Cerebellar cortex (tissue), 1 donor: Measurements from ENCODE around the gene RPL26.
"Not testable (repeated sequence)": the region's sequence is repeated elsewhere in the genome, so short reads cannot be mapped to it uniquely, and the experiment has no call there.

Source experiments
- DNase-seq: peaks from one replicate; pipeline ENCODE4 v3.0.0-alpha.2; 2015; ENCODE audit warnings: low spot score

RPL26 gene

DNA sequence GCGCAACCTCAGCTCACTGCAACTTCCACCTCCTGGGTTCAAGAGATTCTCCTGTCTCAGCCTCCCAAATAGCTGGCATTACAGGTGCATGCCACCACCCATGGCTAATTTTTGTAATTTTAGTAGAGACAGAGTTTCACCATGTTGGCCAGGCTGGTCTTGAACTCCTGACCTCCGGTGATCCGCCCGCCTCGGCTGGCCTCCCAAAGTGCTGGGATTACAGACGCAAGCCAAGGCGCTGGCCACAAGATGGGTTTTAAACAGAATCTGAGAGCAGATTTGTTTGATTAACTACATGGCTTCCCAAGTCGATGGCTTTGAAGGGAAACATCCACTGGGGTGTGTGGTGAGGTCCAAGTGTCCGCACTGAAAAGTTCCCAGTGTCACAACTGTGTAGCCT, 11.5 kb upstream of the RPL26 start:
- DNase-seq: not testable (repeated sequence)

DNA sequence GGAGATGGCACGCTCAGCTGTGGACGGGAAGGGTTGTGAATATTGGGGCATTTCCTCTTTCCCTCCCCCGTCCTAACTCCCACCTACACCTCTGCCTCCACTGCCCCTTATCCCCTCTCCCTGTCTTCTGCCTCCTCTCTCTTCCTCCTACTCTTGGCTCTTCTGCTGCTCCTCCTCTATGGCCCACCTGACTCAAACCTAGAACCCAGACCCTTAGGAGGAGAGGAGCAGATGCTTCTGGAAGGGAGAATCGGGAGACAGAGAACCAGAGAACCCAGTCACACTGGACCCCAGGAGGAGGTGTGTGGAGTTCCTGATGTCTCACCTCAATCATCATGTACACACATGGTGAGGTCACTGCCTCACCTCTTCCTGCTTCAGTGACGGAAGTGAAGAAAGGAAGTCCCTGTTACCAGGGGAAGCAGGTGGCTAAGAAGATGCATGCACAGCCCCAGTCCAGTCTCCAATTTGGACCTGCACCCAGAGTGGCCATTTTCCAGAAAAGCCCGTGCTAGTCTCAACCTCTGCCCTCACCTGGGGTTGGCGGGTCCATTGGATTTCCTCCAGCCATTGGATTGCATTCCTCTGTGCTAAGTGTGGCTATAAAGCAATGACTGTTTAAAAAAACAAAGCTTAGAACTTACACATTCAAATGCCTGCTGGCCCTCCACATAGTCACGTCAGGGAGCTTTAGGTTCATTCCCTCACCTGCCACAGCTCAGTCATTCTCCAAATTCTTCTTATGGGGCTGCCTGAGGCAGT, 10.7 kb upstream of the RPL26 start:
- DNase-seq: no peak

DNA sequence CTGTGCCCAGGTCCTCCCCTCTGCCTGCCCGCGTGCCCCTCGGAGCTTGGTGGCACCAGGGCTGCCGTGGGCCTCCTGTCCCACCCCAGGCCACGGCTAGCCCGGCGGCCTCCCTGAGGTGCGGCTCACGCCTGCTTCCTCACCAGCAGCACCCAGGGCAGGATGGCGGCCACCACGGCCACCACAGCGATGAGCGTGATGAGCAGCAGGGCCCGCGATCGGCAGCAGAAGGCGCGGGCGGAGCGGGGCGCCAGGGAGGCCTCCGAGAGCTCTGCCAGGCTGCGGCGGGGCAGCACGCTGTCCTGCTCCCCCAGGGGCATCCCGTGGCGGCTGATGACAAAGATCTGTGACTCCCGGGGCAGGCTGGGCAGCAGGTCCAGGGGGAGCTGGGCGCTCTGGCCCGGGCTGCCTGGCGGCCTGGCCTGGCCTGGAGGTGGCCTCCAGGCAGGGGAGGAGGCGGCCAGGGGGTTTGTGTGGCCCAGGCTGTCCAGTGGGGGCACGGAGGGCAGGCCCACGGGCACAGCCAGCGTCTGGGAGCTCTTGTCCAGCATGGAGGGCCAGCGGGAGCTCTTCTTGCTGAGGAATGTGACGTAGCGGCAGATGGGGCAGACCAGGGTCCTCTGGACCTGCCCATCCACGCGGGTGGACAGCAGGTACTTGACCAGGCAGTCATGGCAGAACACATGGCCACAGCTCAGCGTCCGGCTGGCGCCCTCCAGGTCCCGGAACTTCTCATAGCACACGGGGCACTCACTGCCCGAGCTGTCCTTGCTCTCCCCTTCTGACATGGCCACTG, 9.9 kb upstream of the RPL26 start:
- no peak for DNase-seq

DNA sequence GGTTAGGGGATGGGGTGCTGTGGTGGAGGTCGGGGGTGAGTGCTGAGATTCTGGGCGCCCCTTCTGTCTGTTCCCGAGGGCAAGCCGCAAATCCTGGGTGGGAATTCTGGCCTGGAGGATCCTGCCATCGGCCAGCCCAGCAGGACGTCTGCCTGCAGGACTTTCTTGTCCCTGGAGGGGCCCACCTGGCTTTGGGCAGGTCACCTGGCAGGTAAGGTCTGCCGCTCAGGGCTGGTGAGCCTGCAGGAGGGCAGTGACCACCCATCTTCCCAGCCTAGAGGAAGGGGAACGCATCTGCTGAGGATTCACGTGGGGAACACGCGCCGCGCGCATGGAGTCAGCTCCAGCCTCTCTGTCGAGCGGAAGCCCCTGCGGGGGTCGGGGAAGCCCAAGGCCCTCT, 9.3 kb upstream of the RPL26 start:
- DNase-seq: no peak

DNA sequence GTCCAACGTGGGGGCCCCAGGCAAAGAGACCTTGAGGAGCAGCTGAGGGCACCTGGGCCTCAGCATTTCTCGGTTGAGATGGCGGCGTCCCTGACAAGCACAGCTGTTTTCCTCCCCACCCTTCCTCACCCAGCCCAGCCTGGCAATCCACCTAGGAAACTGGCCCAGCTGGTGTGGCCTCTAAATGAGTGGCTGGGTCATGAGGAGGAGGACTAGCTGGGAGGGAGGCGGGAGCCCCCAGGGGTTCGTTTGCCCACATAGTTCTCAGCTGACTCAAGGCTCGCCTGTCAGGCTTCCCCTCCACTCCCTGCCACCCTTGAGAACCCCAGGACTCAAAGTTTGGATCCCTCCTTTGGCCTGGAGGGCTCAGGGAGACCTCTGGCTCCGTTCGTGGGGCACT, 8.7 kb upstream of the RPL26 start:
- no peak for DNase-seq

DNA sequence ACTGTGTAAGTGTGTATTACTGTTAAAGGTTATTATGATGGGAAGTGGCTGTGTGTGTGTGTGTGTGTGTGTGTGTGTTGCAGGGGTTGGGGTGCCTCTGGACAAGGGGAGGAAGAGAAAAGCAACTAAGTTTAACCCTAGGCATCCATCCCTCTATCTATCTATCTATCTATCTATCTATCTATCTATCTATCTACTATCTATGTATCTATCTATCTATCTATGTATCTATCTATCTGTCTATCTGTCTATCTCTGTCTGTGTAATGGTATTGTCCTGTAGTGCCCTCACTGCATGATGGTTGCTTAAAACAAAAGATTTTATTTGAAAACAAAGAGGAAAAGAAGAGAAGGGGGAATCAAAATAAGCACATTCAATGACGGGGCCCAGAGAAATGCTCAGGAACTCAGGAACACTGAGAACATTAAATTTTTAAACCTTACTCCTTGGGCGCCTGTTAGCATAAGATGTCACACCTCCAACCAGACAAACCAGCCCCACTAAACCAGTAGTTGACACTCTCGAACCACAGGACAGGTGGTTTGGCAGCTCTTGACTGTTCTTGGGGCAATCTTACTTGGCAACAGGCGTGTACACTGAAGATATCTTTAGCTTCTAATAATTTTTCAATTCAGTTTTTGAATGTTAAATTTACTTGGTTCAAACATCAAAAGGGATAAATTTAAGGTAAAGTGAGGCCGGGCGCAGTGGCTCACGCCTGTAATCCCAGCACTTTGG, 5.1 kb upstream of the RPL26 start:
- no peak for DNase-seq

DNA sequence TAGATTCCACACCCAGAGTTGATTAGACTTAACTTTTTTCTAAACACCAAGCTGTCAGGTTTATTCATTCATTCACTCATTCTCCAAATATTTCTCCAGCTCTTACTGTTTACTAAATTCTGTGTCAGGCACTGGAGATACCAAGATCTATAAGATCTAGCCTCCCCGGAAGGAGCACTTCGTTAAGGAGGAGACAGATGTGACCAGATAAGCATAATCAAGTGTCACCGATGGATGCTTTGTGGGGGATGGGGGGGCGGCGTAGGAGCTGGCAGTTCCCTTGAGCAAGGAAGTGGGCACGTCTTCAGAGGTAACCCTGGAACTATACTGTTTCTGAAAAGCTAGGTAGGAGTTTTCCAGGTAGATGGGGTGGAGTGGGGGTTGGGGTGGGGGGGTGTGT, 3.8 kb upstream of the RPL26 start:
- DNase-seq: no peak

DNA sequence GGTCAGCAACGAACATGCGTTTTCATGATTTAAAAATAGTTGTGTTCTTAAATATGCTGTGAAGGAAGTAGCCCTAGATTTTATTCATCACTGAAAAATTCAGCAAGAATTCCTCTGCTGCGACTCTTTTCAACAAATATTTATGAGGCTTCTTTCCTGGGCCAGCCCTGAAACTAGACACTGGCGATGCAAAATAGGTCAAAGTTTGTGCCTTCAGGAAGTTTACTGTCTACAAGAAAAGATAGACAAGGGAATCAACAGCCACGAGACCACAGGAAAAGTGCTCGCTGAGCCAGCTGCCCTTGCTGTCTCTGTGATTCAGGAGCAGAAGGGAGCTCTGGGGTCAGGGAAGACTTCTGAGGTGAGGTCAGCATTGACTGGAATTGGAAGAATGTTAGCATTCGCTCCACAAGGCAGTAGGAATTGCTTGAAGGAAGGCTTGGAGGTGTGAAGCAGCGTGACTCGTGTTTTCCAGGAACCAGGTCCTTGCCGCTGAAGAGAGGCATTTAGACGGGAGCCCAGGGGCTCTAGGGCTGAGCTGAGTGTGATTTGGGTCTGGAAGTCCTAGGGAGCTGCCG, 1.9 kb upstream of the RPL26 start:
- DNase-seq: peak; percentile 65

DNA sequence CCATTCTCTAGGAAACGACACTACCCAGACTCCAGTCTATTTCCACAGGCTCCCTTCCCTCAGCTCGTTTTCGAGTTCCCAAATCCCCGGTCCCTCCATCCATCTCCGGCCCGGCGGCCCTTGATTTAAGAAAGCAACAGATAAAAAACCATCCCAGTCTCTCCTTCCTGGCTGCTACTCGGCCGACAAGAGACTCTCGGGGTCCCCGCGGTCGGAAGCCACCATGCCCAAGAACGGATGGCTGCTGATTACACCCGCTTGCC, 182 bp downstream of the RPL26 start:
- DNase-seq: no peak

DNA sequence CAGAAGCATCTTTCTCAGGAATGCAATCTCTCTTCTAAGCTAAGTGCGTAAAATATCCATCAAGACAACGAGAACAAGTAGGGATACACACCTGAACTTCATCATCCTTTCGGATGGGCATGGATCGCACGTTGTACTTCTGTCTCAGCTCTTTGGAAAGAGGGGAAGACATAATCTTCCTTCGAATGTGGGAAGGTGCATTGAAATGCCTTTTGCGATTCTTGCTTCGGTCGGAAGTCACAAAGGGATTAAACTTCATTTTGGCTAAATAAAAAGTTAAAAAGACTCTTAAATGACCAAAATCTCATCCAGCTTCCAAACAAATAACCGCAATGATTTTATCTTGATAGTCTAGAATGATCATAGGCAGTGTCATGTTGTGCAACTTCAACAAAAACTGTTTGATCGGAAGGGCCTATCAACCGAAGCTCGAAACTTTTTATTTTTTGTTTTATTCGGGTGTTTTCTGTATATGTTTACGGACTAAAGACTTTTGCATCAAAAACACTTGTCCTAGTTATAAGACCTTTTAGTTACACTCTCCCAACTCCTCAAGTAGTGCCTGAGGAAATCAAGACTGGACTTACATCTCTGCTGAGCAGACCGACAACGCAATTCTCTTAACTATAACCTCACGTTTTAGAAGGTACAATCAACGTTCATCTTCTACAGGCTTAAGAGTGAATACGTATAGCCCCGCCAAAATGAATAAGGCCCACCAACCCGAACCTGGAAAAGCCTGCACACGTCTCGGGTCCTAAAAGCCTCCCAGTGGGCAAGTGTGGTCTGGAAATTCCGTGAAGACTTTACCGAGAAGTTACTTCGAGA, 727 bp downstream of the RPL26 start:
- no peak for DNase-seq

DNA sequence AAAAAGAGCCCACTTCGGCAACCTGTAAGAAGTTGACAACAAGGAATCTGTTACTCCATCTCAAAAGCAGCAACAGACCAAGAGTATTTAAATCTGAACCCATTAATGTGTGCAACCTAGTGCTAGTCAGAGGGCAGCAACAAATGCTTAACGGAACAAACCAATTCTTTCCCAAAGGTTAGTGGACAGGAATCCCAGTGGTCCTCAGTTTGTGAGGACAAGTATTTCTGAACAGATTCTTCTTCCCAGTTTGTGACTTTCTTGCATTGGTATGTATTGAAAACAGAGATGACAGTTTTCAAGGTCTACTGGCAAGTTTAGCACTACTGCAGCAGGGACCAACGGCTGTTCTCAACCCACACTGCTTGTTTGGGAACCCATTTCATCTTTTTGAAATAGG, 2.9 kb downstream of the RPL26 start:
- no peak for DNase-seq

DNA sequence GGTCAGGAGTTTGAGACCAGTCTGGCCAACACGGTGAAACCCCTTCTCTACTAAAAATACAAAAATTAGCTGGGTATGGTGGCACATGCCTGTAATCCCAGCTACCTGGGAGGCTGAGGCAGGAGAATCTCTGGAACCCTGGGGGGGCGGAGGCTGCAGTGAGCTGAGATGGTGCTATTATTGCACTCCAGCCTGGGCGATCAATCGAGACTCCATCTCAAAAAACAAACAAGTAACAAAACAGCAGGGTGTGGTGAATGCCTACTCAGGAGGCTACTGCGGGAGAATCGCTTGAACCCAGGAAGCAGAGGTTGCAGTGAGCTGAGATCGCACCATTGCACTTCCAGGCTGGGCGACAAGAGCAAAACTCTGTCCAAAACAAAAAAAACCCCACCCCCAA, 4.9 kb downstream of the RPL26 start:
- not testable (repeated sequence) for DNase-seq

DNA sequence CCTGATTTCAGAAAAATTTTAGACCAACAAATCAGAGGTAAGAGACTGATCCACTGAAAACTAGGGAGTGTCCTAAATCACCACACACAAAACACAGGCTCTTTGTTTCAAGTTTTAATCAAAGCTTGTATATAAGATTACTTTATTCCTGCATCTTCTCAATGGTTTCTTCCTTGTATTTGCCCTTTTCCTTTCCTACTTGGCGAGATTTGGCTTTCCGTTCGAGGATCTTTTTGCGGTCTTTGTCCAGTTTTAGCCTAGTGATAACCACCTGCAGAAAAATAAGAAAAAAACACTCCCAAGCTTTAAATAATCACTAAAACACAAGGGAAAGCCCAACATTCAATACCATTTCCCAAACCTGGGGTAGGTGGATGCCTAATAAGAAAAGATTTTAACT, 5.6 kb downstream of the RPL26 start:
- DNase-seq: no peak

DNA sequence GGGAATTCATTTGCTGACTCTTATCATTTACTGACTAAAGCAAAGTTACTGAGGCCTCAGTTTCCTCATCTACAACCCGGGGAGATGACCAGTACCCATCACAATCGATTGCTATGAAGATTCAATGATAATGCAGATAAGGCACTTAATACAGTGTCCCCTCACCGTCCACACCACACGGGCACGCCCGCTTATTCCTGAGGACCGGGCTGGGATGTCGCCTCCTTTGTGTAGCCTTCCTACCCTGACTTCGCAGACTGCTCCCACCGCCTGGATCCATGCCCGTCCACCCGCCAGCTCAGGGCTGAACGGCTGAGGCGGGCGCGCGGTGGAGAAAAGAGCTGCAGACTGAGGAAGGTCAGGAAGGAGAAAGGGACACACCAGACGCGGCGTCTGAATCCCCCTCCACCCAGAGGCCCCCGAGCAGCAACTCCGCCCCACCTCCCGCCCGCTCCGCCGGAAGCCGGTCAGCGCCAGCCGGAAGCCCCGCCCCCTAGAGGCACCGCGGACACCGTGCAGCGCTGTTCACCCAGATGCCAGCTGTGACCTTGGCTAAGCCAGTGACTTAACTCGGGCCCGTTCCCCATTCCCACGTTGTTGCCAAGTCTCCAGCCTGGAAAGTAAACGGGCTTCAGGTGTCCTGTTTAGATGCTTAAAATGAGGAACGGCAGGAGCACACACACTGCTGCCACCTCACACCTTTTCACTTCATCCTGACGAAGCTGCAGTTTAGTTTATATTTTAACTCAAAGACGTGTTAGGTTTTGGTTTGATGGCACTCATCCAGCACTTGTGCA, 6.5 kb downstream of the RPL26 start, which contains the start of gene KRABD2:
Gene KRABD2 (minus strand): TSS at position 434 of the 797 bp plus-strand sequence.
- DNase-seq: peak; percentile 89

DNA sequence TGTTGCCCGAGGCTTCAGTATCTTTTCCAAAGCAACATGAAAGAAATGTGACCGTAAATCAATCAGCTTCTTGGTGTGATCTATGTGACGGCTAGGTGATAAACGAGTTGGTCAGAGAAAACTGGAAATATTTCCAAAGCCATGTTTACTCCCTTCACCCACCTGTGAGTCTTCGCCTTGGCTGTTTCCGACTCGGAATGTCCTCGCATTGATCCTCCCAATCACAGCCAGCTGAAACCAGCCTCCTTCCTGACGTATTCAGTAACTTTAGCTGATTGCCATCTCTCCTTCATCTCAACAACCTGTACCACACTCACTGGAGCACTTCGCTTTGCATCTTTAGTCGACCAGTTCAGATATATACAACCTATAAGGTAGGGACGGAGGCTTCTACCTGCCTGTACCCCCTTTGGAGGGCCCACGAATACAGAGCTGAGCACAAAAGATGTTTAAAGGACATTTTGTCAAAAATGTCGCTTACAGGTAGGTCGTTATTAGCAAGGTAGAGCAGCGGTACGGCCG, 7.2 kb downstream of the RPL26 start:
- peak; percentile 75 for DNase-seq

DNA sequence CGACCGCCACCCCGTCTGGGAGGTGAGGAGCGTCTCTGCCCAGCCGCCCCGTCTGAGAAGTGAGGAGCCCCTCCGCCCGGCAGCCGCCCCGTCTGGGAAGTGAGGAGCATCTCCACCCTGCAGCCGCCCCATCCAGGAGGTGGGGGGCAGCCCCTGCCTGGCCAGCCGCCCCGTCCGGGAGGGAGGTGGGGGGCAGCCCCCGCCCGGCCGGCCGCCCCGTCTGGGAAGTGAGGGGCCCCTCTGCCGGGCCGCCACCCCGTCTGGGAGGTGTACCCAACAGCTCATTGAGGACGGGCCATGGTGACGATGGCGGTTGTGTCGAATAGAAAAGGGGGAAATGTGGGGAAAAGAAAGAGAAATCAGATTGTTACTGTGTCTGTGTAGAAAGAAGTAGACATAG, 9.1 kb downstream of the RPL26 start:
- DNase-seq: not testable (repeated sequence)

DNA sequence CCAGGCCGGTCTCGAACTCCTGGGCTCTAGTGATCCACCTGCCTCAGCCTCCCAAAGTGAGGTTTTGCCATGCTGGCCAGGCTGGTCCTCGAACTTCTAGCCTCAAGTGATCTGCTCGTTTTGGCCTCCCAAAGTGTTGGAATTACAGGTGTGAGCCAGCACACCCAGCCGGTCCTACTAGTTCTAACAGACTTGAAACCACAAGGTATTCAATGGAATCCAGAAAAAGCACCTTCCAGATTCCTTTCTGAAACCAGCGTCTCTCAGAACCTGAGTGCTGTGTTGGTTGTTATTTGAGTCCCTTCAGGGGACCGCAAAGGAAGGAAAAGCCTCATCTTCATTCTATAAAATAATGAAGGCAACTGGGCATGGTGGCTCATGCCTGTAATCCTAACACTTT, 10.6 kb downstream of the RPL26 start:
- no peak for DNase-seq

DNA sequence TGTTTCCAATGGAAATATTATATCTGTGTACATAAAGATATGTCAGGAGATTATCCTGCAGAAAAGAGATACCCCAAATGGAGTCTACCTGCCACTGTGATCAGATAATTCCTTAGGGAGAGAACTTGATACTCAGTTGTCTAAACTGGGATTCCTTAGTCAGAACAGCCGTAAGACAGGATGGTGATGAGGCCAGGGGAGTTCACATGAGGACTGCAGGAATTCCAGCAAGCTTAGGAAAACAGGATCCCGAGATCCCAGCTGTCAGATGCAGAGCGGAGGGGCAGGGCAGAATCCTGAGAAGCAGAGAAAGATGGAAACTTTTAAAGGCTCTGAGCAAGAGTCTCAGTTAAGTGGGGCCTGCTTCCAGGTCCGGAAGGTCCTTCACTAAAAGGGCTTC, 11.2 kb downstream of the RPL26 start:
- no peak for DNase-seq

DNA sequence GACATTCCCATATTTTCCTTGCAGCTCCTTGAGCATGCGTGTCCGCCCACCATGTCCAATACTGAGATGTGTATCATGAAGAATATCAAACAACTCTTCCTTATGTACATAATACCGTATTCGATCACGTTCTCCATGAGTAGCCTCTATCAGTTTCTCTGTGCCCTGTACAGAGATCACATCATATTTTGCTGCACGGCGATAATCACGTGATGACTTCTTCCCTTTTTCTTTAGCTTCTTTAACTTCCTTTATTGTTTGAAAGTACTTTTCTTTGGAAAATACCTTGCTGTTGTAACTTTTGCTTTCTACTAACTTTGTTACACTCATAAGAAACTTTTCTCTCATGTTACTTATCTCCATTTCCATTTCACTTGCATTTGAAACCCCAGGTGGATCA, 13.0 kb downstream of the RPL26 start:
- DNase-seq: no peak

DNA sequence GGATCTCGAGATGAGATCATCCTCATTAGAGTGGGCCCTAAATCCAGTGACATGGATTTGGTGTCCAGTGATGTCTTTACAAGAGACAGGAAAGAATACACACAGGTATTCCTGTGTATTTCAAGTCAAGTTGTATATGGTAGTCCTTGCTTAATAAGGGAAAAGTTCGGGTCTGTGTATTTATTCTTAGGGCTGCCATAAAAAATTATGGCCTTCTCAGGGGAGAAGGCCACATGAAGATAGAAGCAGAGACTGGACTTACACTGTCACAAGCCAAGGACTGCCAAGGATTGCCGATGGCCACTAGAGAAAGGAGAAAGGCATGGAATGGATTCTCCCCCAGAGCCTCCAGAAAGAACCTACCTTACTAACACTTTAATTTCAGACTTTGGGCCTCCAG, 14.8 kb downstream of the RPL26 start:
- DNase-seq: no peak

DNA sequence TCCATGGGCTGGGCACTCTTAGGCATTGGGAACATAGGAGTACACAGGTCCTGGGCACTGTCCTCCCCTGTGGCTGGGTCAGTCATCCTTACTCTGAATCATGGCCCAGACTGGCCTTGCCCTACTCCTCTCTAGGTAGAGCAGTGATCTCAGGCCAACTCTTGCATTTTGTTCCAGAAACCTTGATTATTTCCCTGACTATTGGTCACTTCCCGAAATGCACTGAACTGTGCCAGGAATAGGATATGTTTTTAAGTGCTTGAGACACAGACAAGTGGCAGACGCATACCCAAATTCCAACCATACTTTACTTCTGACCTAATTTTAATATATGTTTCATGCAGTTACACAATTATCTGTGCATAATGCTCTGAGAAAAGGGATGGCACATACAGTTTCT, 16.8 kb downstream of the RPL26 start:
- DNase-seq: no peak
